Type B pancreatic cell (in vitro differentiated cells): ENCODE measurements around the gene MAP3K7. TPM values are rescaled to one million over a fixed set of nuclear protein-coding genes. Genes with fewer than 3 reads are reported as not detected.
A peak's percentile ranks its signal among the peaks of the same experiment; 100 is the strongest.

ENCODE experiments used
- DNase-seq: peaks from one replicate; pipeline ENCODE4 v3.0.0; 2021; ENCODE audit warnings: mixed read lengths; ENCODE audit not compliant: unreplicated experiment; ENCODE audit errors: extremely low spot score
- H3K27ac Mint-ChIP-seq: 2 replicates; pipeline ENCODE4 v1.8.0; 2021; ENCODE audit warnings: mild to moderate bottlenecking, mixed read lengths
- H3K27me3 Mint-ChIP-seq: 2 replicates; pipeline ENCODE4 v1.8.0; 2021; ENCODE audit warnings: mixed read lengths
- H3K36me3 Mint-ChIP-seq: 2 replicates; pipeline ENCODE4 v1.8.0; 2021; ENCODE audit warnings: mixed read lengths
- H3K4me1 Mint-ChIP-seq: one replicate; pipeline ENCODE4 v1.8.0; 2021; ENCODE audit warnings: mixed read lengths; ENCODE audit not compliant: unreplicated experiment
- H3K4me3 Mint-ChIP-seq: 2 replicates; pipeline ENCODE4 v1.8.0; 2021; ENCODE audit warnings: mild to moderate bottlenecking, mixed read lengths
- H3K9me3 Mint-ChIP-seq: 2 replicates; pipeline ENCODE4 v1.8.0; 2021; ENCODE audit warnings: mixed read lengths
- total RNA-seq: library from RNA; stranded (reverse); gene quantifications from 2 replicates; pipeline ENCODE4 v1.2.1, GENCODE V29; 2021; ENCODE audit warnings: low replicate concordance
- TF ChIP-seq, protein P1 (sequence below): fragments of 200-600 bp; sonication (generic); conservative IDR thresholded peaks from 2 replicates; pipeline ENCODE4 v1.5.0; 2021; ENCODE audit warnings: antibody characterized with exemption, mild to moderate bottlenecking

Gene MAP3K7
- total RNA-seq, 1 donor from 2014 or later: 34.1 TPM

GRCh38 chr6:90502866-90503407 lies 83.9 kb downstream of the MAP3K7 start:
- DNase-seq: no peak
- H3K36me3 Mint-ChIP-seq: no peaks in the 10 kb centered on the region
- H3K9me3 Mint-ChIP-seq: no peaks in the 10 kb centered on the region
- no peak overlapping the region for H3K4me3 Mint-ChIP-seq
- peak overlapping the region; percentile 16 for H3K27ac Mint-ChIP-seq
- TF ChIP-seq, protein P1, sequence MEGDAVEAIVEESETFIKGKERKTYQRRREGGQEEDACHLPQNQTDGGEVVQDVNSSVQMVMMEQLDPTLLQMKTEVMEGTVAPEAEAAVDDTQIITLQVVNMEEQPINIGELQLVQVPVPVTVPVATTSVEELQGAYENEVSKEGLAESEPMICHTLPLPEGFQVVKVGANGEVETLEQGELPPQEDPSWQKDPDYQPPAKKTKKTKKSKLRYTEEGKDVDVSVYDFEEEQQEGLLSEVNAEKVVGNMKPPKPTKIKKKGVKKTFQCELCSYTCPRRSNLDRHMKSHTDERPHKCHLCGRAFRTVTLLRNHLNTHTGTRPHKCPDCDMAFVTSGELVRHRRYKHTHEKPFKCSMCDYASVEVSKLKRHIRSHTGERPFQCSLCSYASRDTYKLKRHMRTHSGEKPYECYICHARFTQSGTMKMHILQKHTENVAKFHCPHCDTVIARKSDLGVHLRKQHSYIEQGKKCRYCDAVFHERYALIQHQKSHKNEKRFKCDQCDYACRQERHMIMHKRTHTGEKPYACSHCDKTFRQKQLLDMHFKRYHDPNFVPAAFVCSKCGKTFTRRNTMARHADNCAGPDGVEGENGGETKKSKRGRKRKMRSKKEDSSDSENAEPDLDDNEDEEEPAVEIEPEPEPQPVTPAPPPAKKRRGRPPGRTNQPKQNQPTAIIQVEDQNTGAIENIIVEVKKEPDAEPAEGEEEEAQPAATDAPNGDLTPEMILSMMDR: no peak
- H3K4me1 Mint-ChIP-seq: no peaks in the 10 kb centered on the region
- H3K27me3 Mint-ChIP-seq: no peaks in the 10 kb centered on the region

- no peak for DNase-seq
- H3K27me3 Mint-ChIP-seq: peaks cover 4% of the 10 kb centered on the region
- TF ChIP-seq, protein P1: no peak
- no peaks in the 10 kb centered on the region for H3K4me1 Mint-ChIP-seq
- no peak overlapping the region for H3K4me3 Mint-ChIP-seq
- H3K9me3 Mint-ChIP-seq: no peaks in the 10 kb centered on the region
- H3K27ac Mint-ChIP-seq: no peak overlapping the region
- H3K36me3 Mint-ChIP-seq: no peaks in the 10 kb centered on the region
Observed at GRCh38 chr6:90502381-90502780, 84.5 kb downstream of the MAP3K7 start.

DNA sequence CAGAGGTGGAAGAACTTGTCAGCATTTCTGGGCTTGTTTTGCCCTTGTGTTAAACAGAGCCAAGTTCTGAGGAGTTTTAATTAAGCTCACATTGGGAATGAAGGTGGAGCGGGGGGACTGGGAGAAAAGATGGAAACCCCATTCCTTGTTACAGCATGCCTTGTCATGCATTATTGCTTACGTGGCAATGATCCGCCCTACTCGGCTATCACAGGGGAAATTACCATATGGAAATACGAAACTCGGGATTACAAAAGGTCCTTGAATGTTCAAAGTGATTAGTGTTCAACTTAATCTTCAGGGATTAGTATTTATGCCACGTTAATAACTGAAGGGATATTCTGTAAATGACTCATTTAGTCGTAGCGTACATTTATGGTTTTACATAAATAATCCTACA lies 86.4 kb downstream of the MAP3K7 start:
- peaks cover 7% of the 10 kb centered on the region for H3K27me3 Mint-ChIP-seq
- TF ChIP-seq, protein P1: no peak
- H3K4me3 Mint-ChIP-seq: no peak overlapping the region
- no peaks in the 10 kb centered on the region for H3K9me3 Mint-ChIP-seq
- no peaks in the 10 kb centered on the region for H3K36me3 Mint-ChIP-seq
- H3K27ac Mint-ChIP-seq: no peak overlapping the region
- H3K4me1 Mint-ChIP-seq: peaks cover 10% of the 10 kb centered on the region
- DNase-seq: no peak

- DNase-seq: no peak
- TF ChIP-seq, protein P1: no peak
- no peaks in the 10 kb centered on the region for H3K9me3 Mint-ChIP-seq
- peaks cover 20% of the 10 kb centered on the region for H3K4me1 Mint-ChIP-seq
- peaks cover 7% of the 10 kb centered on the region for H3K27me3 Mint-ChIP-seq
- no peak overlapping the region for H3K27ac Mint-ChIP-seq
- no peaks in the 10 kb centered on the region for H3K36me3 Mint-ChIP-seq
- no peak overlapping the region for H3K4me3 Mint-ChIP-seq
Observed at GRCh38 chr6:90497411-90497810, 89.5 kb downstream of the MAP3K7 start.

GRCh38 chr6:90496258-90497016 lies 90.4 kb downstream of the MAP3K7 start:
- H3K4me1 Mint-ChIP-seq: peaks cover 20% of the 10 kb centered on the region
- peak overlapping the region; percentile 21 for H3K27ac Mint-ChIP-seq
- peaks cover 7% of the 10 kb centered on the region for H3K27me3 Mint-ChIP-seq
- DNase-seq: no peak
- H3K9me3 Mint-ChIP-seq: no peaks in the 10 kb centered on the region
- H3K4me3 Mint-ChIP-seq: no peak overlapping the region
- TF ChIP-seq, protein P1: no peak
- no peaks in the 10 kb centered on the region for H3K36me3 Mint-ChIP-seq
